SK-N-MC (cell line): ENCODE data around the gene TTC29.

Source experiments
- EZH2 ChIP-seq: fragments of 200-600 bp; sonication (generic); IDR thresholded peaks from one replicate; pipeline ENCODE4 v1.6.1; 2017; ENCODE audit warnings: antibody characterized with exemption
- FOXP2 ChIP-seq: optimal IDR thresholded peaks from 2 replicates; pipeline ENCODE3; 2011; ENCODE audit warnings: mild to moderate bottlenecking, moderate library complexity; ENCODE audit not compliant: insufficient read depth; ENCODE audit errors: extremely low read length, control extremely low read depth
- POLR2AphosphoS5 ChIP-seq: IDR thresholded peaks from 2 replicates; pipeline ENCODE4 v1.6.1; 2012; ENCODE audit warnings: mild to moderate bottlenecking, low read depth, low read length, borderline replicate concordance

GRCh38 chr4:146857298-146857697 lies 88.4 kb downstream of the TTC29 start:
- no peak for TF ChIP-seq EZH2
- no peak for TF ChIP-seq POLR2AphosphoS5
- TF ChIP-seq FOXP2, result no peak
